Amniotic stem cell (primary cell): ENCODE results near the gene TNFSF9.
A peak's percentile ranks its signal among the peaks of the same experiment; 100 is the strongest.
"Not testable (repeated sequence)": the region's sequence is repeated elsewhere in the genome, so short reads cannot be mapped to it uniquely, and the experiment has no call there.

ENCODE experiments used
- DNase-seq: peaks from one replicate; lab custom pipeline; 2025; lab: John Stamatoyannopoulos, UW

Gene TNFSF9

GRCh38 chr19:6508028-6508771 is 22.6 kb upstream of the TNFSF9 start:
- DNase-seq: not testable (repeated sequence)

GRCh38 chr19:6509118-6509971 is 21.5 kb upstream of the TNFSF9 start:
- no peak for DNase-seq

GRCh38 chr19:6510618-6511017 is 20.2 kb upstream of the TNFSF9 start:
- DNase-seq: no peak

DNA sequence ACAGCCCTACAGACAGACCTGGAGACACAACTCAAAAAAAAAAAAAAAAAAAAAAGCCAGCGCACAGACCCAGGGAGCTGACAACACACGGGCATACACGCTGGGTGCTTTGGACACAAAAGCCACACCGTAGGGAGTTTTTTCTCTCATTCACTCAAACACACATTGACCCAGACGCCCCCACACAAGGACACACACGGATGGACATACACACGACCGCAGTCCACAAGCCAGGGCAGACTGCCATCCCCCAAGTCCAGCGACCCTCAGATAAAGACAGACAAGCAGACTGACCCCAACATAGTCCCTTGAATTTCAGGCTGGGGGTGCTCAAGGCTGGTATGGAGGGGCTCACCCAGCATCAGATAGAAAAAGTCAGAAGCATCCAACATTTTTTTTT is 16.7 kb upstream of the TNFSF9 start:
- DNase-seq: no peak

- no peak for DNase-seq
These were observed 15.8 kb upstream of the TNFSF9 start for GRCh38 chr19:6514926-6515544.

DNA sequence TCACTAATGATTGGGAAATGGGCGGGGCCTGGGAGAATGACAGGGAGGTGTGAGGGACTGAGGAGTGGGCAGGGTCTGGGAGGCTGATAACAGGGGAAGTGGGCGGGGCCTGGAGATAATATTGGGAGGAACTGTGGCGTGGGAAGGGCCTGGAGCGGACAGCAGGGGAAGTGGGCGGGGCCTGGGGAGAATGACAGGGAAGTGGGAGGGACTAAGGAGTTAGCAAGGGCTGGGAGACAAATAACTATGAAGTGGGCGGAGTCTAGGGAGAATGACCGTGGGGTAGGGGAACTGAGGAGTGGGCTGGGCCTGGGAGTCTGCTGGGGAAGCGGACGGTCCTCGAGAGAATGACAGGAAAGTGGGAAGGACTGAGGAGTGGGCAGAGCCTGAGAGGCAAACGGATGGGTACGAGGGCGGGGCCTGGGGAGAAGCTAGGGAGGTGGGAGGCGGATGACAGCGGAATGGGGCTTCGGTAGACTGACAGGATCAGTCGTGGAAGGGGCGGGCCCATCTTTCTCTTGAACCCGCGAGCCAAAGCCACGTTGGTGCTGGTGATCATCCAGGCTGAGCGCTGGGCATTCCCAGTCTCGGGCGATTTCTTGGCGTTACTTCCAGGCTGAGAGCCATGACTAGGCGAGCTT is 14.7 kb upstream of the TNFSF9 start:
- peak; percentile 88 for DNase-seq

GRCh38 chr19:6516659-6517291 is 14.1 kb upstream of the TNFSF9 start:
- peak; percentile 79 for DNase-seq

- DNase-seq: no peak
These were observed 12.5 kb upstream of the TNFSF9 start for GRCh38 chr19:6518145-6518911.

- peak; percentile 48 for DNase-seq
These were observed 11.5 kb upstream of the TNFSF9 start for GRCh38 chr19:6519289-6519688.

DNA sequence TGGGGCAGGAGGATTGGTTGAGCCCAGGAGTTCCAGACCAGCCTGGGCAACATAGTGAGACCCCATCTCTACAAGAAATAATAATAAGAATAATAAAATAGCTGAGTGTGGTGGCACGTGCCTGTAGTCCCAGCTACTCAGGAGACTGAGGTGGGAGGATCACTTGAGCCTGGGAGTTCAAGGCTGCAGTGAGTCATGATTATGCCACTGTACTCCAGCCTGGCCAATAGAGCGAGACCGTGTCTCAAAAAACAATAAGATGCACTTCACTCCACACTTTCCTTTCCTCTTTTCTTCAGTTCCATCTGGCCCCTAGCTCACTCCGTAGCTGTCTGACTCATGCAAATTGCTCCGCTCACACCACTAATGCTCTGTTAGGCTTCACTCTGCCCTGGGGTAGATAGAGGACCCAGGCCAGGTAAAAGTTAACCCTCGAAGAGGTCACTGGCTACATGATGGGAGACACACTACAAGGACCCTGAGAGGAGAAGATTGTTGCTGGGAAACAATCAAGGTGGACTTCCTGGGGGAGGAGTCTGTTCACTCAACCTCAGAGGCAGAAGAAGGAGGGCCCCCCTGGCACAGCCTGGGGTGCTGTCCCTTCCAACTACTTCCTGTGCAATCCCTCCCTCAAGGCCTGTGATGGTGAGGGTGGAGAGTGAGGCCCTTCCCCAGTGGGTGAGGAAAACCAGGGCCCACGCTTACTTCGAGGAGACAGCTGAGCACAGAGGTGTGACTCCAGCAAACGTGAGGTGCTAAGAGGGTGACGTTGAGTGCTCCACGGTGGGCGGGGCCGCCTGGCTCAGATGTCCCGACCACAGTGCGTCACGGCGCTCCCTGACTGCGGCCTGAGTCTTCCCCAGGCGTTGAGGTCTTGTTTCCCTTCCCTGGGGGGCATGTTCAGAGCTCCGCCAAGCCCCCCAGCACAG is 8.8 kb upstream of the TNFSF9 start:
- no peak for DNase-seq

GRCh38 chr19:6522712-6523111 is 8.1 kb upstream of the TNFSF9 start:
- DNase-seq: no peak

DNA sequence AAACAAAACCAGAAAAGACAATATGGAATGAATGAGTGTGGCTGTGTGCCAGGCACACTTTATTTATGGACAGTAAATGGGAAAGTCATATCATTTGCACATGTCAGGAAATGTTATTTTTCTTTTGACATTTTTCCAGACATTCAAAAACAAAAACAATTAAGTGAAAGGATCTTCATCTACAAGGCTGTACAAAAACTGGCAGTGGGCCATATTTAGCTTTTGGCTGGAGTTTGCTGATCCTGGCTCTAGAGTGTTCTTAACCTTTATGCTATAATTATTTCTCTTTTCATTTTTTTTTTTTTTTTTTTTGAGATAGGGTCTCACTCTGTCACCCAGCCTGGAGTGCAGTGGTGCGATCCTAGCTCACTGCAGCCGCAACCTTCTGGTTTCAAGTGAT is 6.5 kb upstream of the TNFSF9 start:
- DNase-seq: no peak

DNA sequence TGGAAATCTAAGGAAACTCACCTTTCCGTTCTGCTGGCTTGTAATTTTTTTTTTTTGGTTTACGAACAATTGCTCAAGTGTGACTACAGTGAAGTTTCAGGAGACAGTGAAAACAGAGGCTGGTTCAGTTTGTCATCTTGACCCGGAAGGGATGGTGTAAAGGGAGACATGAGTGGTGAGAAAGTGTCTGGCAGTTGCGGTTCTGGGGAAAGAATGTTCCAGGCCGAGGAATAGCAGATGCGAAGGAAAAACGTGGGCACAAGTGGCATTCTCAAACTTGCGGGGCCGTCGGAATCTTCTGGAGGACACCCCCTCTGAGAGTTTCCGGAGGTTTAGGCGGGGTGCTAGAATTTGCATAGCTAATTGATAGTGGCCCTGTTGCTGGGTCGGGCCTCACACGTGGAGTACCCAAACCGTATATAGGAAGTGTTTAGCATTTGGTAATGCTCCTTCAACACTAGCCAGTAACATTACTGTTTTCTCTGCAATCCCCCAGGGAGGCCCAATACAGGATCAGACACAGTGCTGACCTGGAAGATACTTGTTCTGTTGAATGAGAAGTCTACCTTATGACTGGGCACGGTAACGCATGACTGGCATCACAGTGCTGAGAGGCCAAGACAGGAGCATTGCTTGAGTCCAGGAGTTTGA is 2.8 kb upstream of the TNFSF9 start:
- DNase-seq: no peak

GRCh38 chr19:6528544-6529121 is 2.2 kb upstream of the TNFSF9 start:
- DNase-seq: no peak

DNA sequence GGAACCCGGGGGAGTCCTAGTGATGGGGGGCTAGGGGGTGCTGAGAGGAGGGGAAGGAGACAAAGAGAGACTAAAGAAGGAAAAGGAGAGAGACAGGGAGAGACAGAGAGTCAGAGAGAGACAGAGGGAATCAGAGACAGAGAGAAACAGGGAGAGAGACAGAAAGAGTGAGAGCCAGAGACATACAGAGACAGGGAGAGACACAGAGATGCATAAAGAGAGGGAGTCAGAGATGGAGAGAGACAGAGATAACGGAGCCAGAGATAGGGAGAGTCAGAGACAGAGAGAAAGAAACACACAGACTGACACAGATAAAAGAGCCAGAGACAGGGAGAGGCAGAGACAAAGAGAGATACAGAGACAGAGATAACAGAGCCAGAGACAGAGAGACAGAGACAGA is 1.5 kb upstream of the TNFSF9 start:
- DNase-seq: no peak

- no peak for DNase-seq
These were observed 865 bp upstream of the TNFSF9 start for GRCh38 chr19:6529937-6530385.

- no peak for DNase-seq
These were observed 533 bp downstream of the TNFSF9 start for GRCh38 chr19:6531163-6531955.

DNA sequence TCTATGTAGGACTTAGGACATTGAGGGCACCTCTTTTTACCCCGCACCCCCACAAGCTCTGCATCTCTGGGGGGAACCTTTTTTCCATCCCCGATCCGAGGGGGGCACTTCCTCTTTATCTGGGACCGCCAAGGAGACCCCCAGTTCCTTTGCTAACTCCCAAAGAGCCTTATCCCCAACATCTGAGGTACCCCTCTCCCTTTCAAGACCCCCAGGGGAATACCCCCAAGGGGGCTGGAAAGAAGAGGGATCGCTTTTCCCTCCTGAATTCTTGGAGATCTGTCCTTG is 1.1 kb downstream of the TNFSF9 start:
- no peak for DNase-seq
